Measurements from ENCODE around the gene C1orf174. TPM values are rescaled to one million over a fixed set of nuclear protein-coding genes. Genes with fewer than 3 reads are reported as not detected.

C1orf174 gene
- total and polyA plus RNA-seq, 5 donors: 11.3 to 15.1 (median 11.7) TPM

DNA sequence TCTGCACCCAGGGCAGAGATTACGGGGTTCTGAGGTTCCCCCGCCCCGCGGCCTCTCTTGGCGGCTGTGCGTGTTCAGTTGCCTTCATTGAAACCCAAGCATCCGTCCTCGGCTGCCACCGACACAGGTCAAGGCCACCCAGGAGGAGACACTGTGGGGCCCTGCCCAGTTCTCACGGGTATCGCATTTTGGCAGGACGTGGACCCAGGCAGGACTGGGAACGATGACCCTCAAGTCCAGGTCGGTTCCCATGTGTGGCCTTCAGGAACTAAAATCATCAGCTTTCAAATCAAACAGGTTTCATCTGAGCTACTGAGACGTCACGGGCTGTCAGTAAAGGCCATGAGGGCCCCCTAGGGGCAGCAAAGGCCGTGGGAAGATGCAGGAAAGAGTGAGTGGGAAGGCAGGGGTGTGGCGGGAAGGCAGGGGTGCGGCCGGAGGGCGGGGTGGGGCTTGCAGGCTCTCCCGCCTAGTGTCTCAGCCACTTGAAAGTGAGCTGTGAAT lies 7.0 kb upstream of the C1orf174 start:
- Histone ChIP-seq H3K4me3 (ENCODE audit: low read length) (no peak overlapping the region), H3K9me3 (ENCODE audit: control insufficient read depth, low read length) (no peaks in the 10 kb centered on the region), H3K27me3 (ENCODE audit: control insufficient read depth, insufficient read depth) (no peaks in the 10 kb centered on the region), H3K27ac (ENCODE audit: low read length) (no peak overlapping the region), H3K4me1 (ENCODE audit: control insufficient read depth, insufficient read depth, low read length) (peaks cover 4% of the 10 kb centered on the region)
- 69% methylated on average over 22 of the region's 22 CpGs for WGBS
- DNase-seq: no peak
- intact Hi-C loops (cut with DNase I): loop anchor here in 1 of 4 donors (5.0 kb wide), 1 partner anchor 1840 kb away; no protein-coding TSS in a partner anchor
- no peak for ATAC-seq

DNA sequence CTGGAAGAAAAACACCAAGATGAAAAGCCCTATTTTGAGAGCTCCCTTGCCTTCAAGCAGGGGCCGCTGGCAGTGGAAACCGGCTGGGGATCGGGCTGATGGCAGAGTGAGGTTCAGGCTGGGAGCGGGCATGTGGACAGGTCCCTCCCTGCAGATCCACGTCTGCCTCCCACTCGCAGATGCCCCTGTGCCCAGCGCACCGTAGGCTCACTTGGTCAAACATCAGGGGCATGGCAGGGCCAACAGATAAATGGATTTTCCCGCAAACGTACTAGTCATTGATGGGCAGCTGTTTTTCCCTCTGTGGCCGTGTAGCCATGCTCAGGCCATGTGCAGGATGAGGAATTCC lies 6.6 kb upstream of the C1orf174 start:
- Histone ChIP-seq H3K9me3 (ENCODE audit: control insufficient read depth, low read length) (no peaks in the 10 kb centered on the region), H3K27ac (ENCODE audit: low read length) (no peak overlapping the region), H3K4me1 (ENCODE audit: control insufficient read depth, insufficient read depth, low read length) (peaks cover 4% of the 10 kb centered on the region), H3K27me3 (ENCODE audit: control insufficient read depth, insufficient read depth) (no peaks in the 10 kb centered on the region), H3K4me3 (ENCODE audit: low read length) (no peak overlapping the region)
- DNase-seq: no peak
- no peak for ATAC-seq
- intact Hi-C loops (cut with DNase I): loop anchor here in 1 of 4 donors (5.0 kb wide), 1 partner anchor 1841 kb away; no protein-coding TSS in a partner anchor
- WGBS: 83% methylated on average over 11 of the region's 11 CpGs

DNA sequence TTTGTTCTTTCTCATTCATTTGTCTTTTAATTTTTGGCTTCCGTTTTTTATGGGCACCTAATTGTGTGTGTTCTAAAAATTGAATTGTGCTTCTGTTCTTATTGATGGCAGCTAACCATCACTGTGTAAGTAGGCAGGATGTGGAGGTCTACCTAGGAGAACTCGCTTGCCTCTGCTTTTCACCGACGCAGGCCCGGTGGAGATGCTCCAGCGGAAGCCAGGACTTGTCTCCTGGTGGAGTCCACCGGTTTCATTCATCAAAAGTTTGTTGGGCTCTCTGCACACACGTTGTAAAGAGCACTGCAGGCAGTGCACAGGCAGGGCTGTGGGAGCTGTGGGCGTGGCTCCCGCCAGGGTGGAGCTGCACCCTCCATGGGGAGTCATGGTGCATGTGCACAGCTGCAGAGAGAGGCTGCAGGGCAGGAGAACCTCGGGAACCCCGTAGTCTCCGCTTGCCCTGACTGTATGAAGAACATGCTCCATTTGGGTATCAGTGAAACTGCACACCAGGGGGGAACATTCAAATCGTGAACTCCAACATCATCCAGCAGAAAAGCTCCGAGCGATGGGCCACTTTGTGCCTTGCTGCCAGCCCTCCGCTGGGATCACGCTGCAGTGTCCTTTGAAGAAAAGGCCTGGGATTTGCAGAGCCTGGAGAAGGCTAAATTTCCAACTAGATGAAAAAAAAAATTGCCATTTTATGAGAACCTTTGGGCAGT lies 6.0 kb upstream of the C1orf174 start:
- Histone ChIP-seq H3K9me3 (ENCODE audit: control insufficient read depth, low read length) (no peaks in the 10 kb centered on the region), H3K4me3 (ENCODE audit: low read length) (no peak overlapping the region), H3K4me1 (ENCODE audit: control insufficient read depth, insufficient read depth, low read length) (peaks cover 3% of the 10 kb centered on the region), H3K27me3 (ENCODE audit: control insufficient read depth, insufficient read depth) (no peaks in the 10 kb centered on the region), H3K27ac (ENCODE audit: low read length) (no peak overlapping the region)
- 87% methylated on average over 18 of the region's 18 CpGs for WGBS
- DNase-seq (no peak), ATAC-seq (no peak)
- intact Hi-C loops (cut with DNase I): loop anchor here in 1 of 4 donors (5.0 kb wide), 1 partner anchor 1841 kb away; no protein-coding TSS in a partner anchor

DNA sequence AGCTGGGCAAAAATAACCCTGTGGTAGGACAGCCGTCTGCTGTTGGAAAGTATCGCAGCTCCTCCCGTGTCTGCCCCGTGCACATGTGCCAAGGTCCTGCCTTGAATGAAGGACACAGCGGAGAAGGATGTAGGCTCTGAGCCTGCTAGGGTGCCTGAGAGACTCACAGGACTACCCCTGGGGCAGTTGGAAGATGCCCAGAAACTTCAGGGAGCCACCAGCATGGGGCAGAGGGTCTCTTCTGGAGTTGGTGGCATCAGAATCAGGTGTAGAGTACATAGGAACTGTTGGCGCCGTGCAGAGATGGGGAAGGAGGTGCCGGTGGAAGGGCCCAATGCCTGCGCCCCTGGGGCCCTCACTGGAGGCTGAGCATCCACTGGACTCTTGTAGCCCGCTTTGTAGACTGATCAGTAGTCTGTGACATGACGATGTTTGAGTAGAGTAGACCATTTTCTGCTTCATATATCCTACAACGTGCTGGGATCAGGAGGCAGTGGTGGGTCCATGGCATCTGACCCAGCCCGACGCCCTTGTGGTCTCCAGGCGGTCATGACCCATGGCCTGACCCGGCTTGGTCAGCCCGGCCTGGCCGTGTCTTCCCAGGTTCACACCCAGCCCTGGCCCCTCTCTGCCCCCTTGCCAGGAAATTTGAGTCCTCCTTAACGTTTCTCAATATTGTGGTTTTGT lies 5.3 kb upstream of the C1orf174 start:
- DNase-seq (no peak), ATAC-seq (no peak)
- Histone ChIP-seq H3K4me1 (ENCODE audit: control insufficient read depth, insufficient read depth, low read length) (no peaks in the 10 kb centered on the region), H3K27ac (ENCODE audit: low read length) (no peak overlapping the region), H3K27me3 (ENCODE audit: control insufficient read depth, insufficient read depth) (no peaks in the 10 kb centered on the region), H3K4me3 (ENCODE audit: low read length) (no peak overlapping the region), H3K9me3 (ENCODE audit: control insufficient read depth, low read length) (no peaks in the 10 kb centered on the region)
- WGBS: 90% methylated on average over 19 of the region's 19 CpGs
- intact Hi-C loops (cut with DNase I): loop anchor here in 1 of 4 donors (5.0 kb wide), 1 partner anchor 1842 kb away; no protein-coding TSS in a partner anchor

DNA sequence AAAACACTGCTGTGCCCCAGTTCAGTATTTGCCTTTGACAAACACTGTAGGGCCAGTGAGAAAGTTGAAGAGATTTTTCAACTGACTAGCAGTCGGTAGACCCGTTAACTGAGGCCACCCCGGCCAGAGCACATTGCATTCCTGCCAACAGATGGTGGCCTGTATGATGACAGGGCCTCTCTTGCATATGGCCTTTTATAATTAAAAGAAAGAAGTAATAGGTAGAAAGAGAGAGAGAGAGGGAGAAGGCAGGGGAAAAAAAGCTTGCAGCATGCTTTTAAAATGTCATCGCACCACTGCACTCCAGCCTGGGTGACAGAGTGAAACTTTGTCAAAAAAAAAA lies 4.7 kb upstream of the C1orf174 start:
- 84% methylated on average over 4 of the region's 4 CpGs for WGBS
- no peaks in the 10 kb centered on the region for H3K9me3 ChIP-seq (ENCODE audit: control insufficient read depth, low read length)
- ATAC-seq: no peak
- no peak overlapping the region for H3K4me3 ChIP-seq (ENCODE audit: low read length)
- intact Hi-C loops (cut with DNase I): loop anchor here in 1 of 4 donors (5.0 kb wide), 1 partner anchor 1842 kb away; no protein-coding TSS in a partner anchor
- DNase-seq: no peak
- no peak overlapping the region for H3K27ac ChIP-seq (ENCODE audit: low read length)
- H3K27me3 ChIP-seq (ENCODE audit: control insufficient read depth, insufficient read depth): no peaks in the 10 kb centered on the region
- H3K4me1 ChIP-seq (ENCODE audit: control insufficient read depth, insufficient read depth, low read length): no peaks in the 10 kb centered on the region

DNA sequence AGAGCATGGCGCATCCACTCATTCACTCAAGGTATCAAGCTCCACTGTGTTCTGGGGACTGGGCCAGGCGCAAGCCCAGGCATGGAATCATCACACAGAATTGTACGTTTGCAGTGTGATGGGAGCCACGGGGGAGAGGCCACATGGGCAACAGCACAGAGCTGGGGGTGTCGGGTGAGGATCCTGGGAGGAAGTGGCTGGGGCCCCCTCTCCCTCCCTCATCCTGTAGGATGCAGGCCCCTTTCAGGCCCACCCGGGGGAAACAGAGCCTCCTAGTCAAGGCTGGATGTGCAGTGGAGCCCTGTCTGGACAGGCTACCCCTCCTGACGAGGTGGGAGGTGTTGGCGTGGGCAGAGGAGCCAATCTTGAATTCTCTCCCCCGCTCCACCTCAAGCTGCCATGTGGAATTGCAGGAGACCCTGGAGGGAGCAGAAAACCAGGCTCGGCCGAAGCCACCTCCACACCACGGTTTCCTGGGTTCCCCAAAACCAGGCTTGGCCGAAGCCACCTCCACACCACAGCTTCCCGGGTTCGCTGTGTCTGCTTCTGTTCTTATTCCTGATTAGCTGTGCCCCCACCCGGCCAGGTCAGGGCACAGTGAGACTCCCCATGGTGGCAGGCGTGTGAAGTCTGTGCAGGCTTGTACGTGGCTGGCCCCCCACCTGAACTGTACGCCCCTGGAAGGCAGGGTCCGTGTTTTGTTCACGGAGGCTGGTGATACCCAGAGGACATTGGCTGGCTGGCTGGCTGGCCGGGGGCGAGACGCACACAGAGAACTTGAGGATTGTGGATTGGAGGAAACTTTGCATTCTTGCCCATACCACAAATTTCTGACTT lies 4.2 kb upstream of the C1orf174 start:
- Histone ChIP-seq H3K4me1 (ENCODE audit: control insufficient read depth, insufficient read depth, low read length) (no peaks in the 10 kb centered on the region), H3K27me3 (ENCODE audit: control insufficient read depth, insufficient read depth) (no peaks in the 10 kb centered on the region), H3K27ac (ENCODE audit: low read length) (no peak overlapping the region), H3K4me3 (ENCODE audit: low read length) (no peak overlapping the region), H3K9me3 (ENCODE audit: control insufficient read depth, low read length) (no peaks in the 10 kb centered on the region)
- DNase-seq: no peak
- no peak for ATAC-seq
- intact Hi-C loops (cut with DNase I): no loop called here
- WGBS: 79% methylated on average over 24 of the region's 24 CpGs

DNA sequence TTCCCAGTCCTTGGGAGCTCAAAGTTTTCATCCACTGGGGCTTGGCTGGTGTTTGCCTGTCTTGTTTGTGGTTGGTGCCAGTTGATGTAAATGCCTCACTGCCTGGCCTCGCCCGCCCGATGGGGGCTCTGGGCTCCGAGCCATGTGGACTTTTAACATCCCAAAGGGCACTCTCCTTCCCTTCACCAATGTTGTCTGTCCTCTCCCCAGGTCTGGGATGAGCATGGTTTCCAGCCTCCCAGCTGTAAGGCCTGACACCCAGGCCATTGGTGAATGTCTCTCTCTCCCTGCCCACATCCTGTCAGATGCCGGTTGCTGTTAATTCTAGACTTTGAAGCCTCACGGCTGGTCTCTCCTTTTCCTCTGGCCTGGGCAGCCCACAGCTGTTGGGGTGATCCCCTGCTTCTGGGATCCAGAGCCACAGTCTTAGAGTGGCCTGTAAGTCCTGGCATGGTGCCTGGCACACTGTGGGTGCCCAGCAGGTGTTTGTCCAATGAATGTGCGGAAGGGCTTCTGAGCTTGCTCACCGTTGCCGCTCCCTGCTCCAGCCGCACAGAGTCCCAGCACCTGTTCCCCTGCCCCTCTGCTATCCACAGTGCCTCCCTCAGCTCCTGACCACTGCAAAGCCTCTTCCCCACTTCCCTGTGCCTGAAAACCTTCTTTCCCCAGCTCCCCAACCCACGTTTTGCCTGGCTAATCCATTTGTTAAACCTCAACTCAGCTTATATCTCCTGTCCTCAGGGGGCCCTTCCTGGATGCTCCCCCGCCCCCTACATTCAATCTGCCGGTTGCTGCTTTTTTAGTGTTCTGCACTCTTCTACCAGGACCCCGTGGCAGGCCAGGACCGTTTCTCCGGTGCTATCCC lies 3.3 kb upstream of the C1orf174 start:
- Histone ChIP-seq H3K4me3 (ENCODE audit: low read length) (no peak overlapping the region), H3K27me3 (ENCODE audit: control insufficient read depth, insufficient read depth) (no peaks in the 10 kb centered on the region), H3K27ac (ENCODE audit: low read length) (no peak overlapping the region), H3K4me1 (ENCODE audit: control insufficient read depth, insufficient read depth, low read length) (no peaks in the 10 kb centered on the region), H3K9me3 (ENCODE audit: control insufficient read depth, low read length) (no peaks in the 10 kb centered on the region)
- intact Hi-C loops (cut with DNase I): no loop called here
- ATAC-seq (no peak), DNase-seq (peak in 1 of 3 donors; percentile 55)
- WGBS: 77% methylated on average over 16 of the region's 16 CpGs

DNA sequence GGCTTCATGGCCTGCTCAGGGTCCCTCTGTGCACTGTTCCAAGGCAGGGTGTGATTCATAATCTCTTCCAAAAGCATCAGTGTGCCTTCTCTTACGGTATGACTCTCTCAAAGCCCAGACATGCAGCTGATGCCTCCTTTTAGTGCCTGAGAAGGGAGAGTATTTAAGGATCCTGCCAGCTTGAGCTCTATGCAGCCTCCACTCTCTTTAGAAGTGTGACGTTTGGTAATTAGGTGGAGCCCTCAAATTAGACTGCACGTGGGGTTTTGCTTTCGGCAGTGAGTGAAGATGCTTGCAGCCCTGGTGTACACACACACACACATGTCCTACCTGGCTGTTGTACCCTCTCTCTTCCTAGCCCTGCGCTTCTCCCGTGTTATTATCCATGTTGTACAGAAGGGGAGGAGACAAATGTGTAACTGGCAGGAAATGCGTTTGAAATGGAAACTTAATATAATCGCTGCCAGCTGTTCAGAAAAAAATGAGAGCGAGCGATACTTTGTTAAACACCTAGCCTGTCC lies 2.6 kb upstream of the C1orf174 start:
- no peak overlapping the region for H3K27ac ChIP-seq (ENCODE audit: low read length)
- DNase-seq: no peak
- H3K27me3 ChIP-seq (ENCODE audit: control insufficient read depth, insufficient read depth): no peaks in the 10 kb centered on the region
- 76% methylated on average over 10 of the region's 10 CpGs for WGBS
- no peak overlapping the region for H3K4me3 ChIP-seq (ENCODE audit: low read length)
- no peak for ATAC-seq
- no peaks in the 10 kb centered on the region for H3K9me3 ChIP-seq (ENCODE audit: control insufficient read depth, low read length)
- intact Hi-C loops (cut with DNase I): no loop called here
- H3K4me1 ChIP-seq (ENCODE audit: control insufficient read depth, insufficient read depth, low read length): no peaks in the 10 kb centered on the region

- H3K4me3 ChIP-seq (ENCODE audit: low read length): no peak overlapping the region
- DNase-seq (peak in 1 of 3 donors; percentile 70), ATAC-seq (no peak)
- H3K9me3 ChIP-seq (ENCODE audit: control insufficient read depth, low read length): no peaks in the 10 kb centered on the region
- no peaks in the 10 kb centered on the region for H3K4me1 ChIP-seq (ENCODE audit: control insufficient read depth, insufficient read depth, low read length)
- intact Hi-C loops (cut with DNase I): no loop called here
- WGBS: 95% methylated on average over 15 of the region's 15 CpGs
- H3K27ac ChIP-seq (ENCODE audit: low read length): no peak overlapping the region
- no peaks in the 10 kb centered on the region for H3K27me3 ChIP-seq (ENCODE audit: control insufficient read depth, insufficient read depth)
Observed at GRCh38 chr1:3902111-3902511, 2.0 kb upstream of the C1orf174 start.

DNA sequence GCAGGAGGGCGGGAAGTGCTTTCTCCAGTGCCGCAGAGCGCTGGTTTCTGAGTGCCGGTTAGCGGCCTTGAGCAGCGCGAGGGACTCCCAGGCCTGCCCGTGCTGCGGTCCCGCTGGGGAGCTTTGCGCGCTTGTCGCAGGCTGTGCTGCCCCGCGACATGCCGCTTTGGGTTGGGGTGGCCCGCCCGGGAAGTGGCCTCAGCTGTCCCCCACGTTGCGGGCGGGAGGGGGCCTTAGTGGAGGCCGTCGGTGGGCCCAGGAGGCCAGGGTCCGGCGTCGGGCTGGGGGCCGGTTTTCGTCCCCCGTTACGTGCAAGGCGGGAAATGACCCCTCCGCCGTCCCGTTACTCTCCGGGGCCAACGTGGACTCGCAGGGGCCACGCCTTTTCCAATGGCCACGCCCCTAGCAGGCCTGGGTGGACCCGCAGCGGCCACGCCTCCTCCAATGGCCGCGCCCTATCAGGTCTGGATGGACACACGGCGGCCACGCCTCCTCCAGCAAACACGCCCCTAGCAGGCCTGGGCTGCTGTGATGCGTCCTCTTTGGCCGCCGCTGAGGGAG lies 977 bp upstream of the C1orf174 start:
- intact Hi-C loops (cut with DNase I): no loop called here
- no peaks in the 10 kb centered on the region for H3K27me3 ChIP-seq (ENCODE audit: control insufficient read depth, insufficient read depth)
- H3K4me3 ChIP-seq (ENCODE audit: low read length): peak overlapping the region; percentile 61
- WGBS: under 1% methylated on average over 51 of the region's 51 CpGs
- peak overlapping the region; percentile 97 for H3K27ac ChIP-seq (ENCODE audit: low read length)
- peak; percentile 92 to 93 for ATAC-seq
- DNase-seq: peak; percentile 99 to 100 (median 99)
- no peaks in the 10 kb centered on the region for H3K9me3 ChIP-seq (ENCODE audit: control insufficient read depth, low read length)
- no peaks in the 10 kb centered on the region for H3K4me1 ChIP-seq (ENCODE audit: control insufficient read depth, insufficient read depth, low read length)
